ENCODE measurements around the gene TSFM. TPM values are rescaled to one million over a fixed set of nuclear protein-coding genes. Genes with fewer than 3 reads are reported as not detected.

The TSFM gene
- total RNA-seq, 1 donor from 2014 or later = 34.4 TPM

GRCh38 chr12:57744777-57745484 is 37.7 kb upstream of the TSFM start, which contains the start of gene TSPAN31:
TSPAN31 (plus strand) TSS chr12:57745039; CDS start chr12:57745155, 116 bp downstream.
- intact Hi-C loops (cut with micrococcal nuclease) = loop anchor here (1.0 to 5.0 kb wide), 11 partner anchors 7 to 1058 kb away; partner anchors contain the start of genes CDK4, CTDSP2, DCTN2 and EEF1AKMT3

- intact Hi-C loops (cut with micrococcal nuclease) = loop anchor here (2.0 kb wide), 1 partner anchor 101 kb away; the partner anchor contains the start of gene CTDSP2
Measured at GRCh38 chr12:57745485-57745881, 37.1 kb upstream of the TSFM start.

- intact Hi-C loops (cut with micrococcal nuclease) = no loop called here
Measured at GRCh38 chr12:57746025-57746424, 36.6 kb upstream of the TSFM start.

- intact Hi-C loops (cut with micrococcal nuclease) = no loop called here
Measured at GRCh38 chr12:57749061-57749460, 33.5 kb upstream of the TSFM start.

- intact Hi-C loops (cut with micrococcal nuclease) = loop anchor here (5.0 to 10.0 kb wide), 7 partner anchors 523 to 1847 kb away; partner anchors contain the start of genes NACA, NEMP1, PYM1 and RAB5B
Measured at GRCh38 chr12:57750561-57751431, 31.8 kb upstream of the TSFM start.

- intact Hi-C loops (cut with micrococcal nuclease) = loop anchor here (5.0 to 10.0 kb wide), 7 partner anchors 524 to 1846 kb away; partner anchors contain the start of genes NACA, NEMP1, PYM1 and RAB5B
Measured at GRCh38 chr12:57751432-57751787, 31.2 kb upstream of the TSFM start.

- intact Hi-C loops (cut with micrococcal nuclease) = loop anchor here (1.0 to 10.0 kb wide), 18 partner anchors 8 to 1923 kb away; partner anchors contain the start of genes DCTN2, DDIT3, DNAJC14 and EEF1AKMT3
Measured at GRCh38 chr12:57751788-57752667, 30.6 kb upstream of the TSFM start, which contains the start of gene CDK4. CDK4 (minus strand) TSS chr12:57752310; CDS start chr12:57751717, 593 bp downstream.

GRCh38 chr12:57752668-57753000 is 30.0 kb upstream of the TSFM start:
- intact Hi-C loops (cut with micrococcal nuclease) = loop anchor here (1.0 to 10.0 kb wide), 18 partner anchors 8 to 1923 kb away; partner anchors contain the start of genes DCTN2, DDIT3, DNAJC14 and EEF1AKMT3

GRCh38 chr12:57753756-57754337 is 28.7 kb upstream of the TSFM start:
- intact Hi-C loops (cut with micrococcal nuclease) = loop anchor here (2.0 to 10.0 kb wide), 10 partner anchors 13 to 1843 kb away; partner anchors contain the start of genes NACA, NEMP1, PYM1 and R3HDM2

- intact Hi-C loops (cut with micrococcal nuclease) = loop anchor here (2.0 to 10.0 kb wide), 8 partner anchors 14 to 1843 kb away; partner anchors contain the start of genes NACA, NEMP1, PYM1 and RAB5B
Measured at GRCh38 chr12:57754411-57755193, 28.0 kb upstream of the TSFM start, which contains the start of gene MARCHF9. MARCHF9 (plus strand) TSS chr12:57755103; CDS start chr12:57755529, 426 bp downstream.

- intact Hi-C loops (cut with micrococcal nuclease) = loop anchor here (2.0 to 10.0 kb wide), 2 partner anchors 14 to 1030 kb away; partner anchors contain the start of gene NACA
Measured at GRCh38 chr12:57755194-57755453, 27.5 kb upstream of the TSFM start.

- intact Hi-C loops (cut with micrococcal nuclease) = loop anchor here (1.0 to 10.0 kb wide), 6 partner anchors 9 to 1031 kb away; partner anchors contain the start of genes NACA and TSFM
Measured at GRCh38 chr12:57755454-57756372, 26.9 kb upstream of the TSFM start.

GRCh38 chr12:57756406-57757341 is 25.9 kb upstream of the TSFM start:
- intact Hi-C loops (cut with micrococcal nuclease) = loop anchor here (1.0 to 10.0 kb wide), 5 partner anchors 8 to 1032 kb away; partner anchors contain the start of genes NACA and TSFM

- intact Hi-C loops (cut with micrococcal nuclease) = loop anchor here (2.0 to 10.0 kb wide), 2 partner anchors 81 to 1033 kb away; partner anchors contain the start of gene NACA
Measured at GRCh38 chr12:57757771-57758170, 24.8 kb upstream of the TSFM start.

- intact Hi-C loops (cut with micrococcal nuclease) = loop anchor here (1.0 to 10.0 kb wide), 2 partner anchors 14 to 1034 kb away; partner anchors contain the start of genes EEF1AKMT3, METTL1 and NACA
Measured at GRCh38 chr12:57758552-57759359, 23.8 kb upstream of the TSFM start.

Data from T-helper 1 cell treated with Interleukin-12 subunit alpha and Interleukin-12 subunit beta and Interleukin-4 antibody, amounts not matched to agents 30 ng/mL and 1 ng/mL, for 36 hours (primary cell).